GM18861 (cell line): ENCODE results near the gene WFDC1.

ENCODE experiments used
- ATAC-seq: cut with Tn5 transposase; IDR thresholded peaks from one replicate; pipeline ENCODE4 v1.9.1; 2021; ENCODE audit not compliant: unreplicated experiment

Gene WFDC1

GRCh38 chr16:84349862-84350684, 55.4 kb downstream of the WFDC1 start:
- no peak for ATAC-seq

GRCh38 chr16:84350685-84351400, 56.2 kb downstream of the WFDC1 start:
- no peak for ATAC-seq

- no peak for ATAC-seq
Measured at GRCh38 chr16:84351630-84352029, 57.0 kb downstream of the WFDC1 start.

GRCh38 chr16:84354306-84354705, 59.6 kb downstream of the WFDC1 start:
- no peak for ATAC-seq

DNA sequence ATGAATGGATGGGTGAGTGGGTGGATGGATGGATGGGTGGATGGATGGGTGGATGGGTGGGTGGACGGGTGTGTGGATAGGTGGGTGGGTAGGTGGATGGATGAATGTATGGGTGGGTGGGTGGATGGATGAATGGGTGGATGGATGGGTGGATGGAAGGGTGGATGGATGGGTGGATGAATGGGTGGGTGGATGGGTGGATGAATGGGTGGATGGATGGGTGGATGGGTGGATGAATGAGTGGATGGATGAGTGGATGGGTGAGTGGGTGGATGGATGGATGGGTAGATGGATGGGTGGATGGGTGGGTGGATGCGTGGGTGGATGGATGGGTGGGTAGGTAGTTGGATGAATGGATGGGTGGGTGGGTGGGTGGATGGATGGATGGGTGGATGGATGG, 60.5 kb downstream of the WFDC1 start:
- no peak for ATAC-seq

DNA sequence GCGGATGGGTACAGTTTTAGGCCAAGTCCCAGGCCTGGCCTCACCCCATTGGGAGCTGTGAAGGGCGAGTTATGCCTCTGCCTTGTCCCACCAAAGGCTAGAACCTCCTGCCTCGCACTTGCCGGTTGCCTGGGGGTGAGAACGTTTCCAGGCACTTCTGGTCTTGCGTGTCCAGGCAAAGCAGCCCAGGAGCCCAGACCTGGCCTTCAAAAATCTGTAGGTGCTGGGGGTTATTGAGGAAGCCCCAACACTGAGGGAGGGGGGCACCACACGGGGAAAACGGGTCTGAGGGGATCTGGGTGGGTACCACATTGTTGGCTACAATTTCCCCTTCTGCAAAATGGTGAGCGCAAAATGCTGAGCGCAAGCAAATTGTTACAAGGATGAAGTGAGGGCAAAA, 61.5 kb downstream of the WFDC1 start:
- ATAC-seq: no peak

- ATAC-seq: no peak
Measured at GRCh38 chr16:84356591-84357116, 62.0 kb downstream of the WFDC1 start.

DNA sequence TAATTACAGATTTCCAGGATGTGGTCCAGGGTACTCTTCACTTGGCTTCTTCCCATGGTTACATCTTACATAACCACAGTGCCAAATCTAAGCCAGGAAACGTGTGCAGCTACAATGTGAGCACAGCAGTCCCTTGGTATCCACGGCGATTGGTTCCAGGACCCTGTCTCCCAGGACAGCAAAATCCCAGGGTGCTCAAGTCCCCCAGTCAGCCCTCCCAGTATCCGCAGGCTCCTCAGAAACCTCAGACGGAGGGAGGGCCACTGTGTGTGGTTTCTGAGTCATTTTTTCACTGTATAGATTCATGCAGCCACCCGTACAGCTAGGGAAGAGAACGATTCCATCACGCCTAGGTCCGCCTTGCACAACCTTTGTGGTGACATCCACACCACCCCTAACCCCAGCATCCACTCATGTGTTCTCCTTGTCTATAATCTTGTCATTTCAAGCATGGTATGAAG, 62.5 kb downstream of the WFDC1 start:
- ATAC-seq: no peak

DNA sequence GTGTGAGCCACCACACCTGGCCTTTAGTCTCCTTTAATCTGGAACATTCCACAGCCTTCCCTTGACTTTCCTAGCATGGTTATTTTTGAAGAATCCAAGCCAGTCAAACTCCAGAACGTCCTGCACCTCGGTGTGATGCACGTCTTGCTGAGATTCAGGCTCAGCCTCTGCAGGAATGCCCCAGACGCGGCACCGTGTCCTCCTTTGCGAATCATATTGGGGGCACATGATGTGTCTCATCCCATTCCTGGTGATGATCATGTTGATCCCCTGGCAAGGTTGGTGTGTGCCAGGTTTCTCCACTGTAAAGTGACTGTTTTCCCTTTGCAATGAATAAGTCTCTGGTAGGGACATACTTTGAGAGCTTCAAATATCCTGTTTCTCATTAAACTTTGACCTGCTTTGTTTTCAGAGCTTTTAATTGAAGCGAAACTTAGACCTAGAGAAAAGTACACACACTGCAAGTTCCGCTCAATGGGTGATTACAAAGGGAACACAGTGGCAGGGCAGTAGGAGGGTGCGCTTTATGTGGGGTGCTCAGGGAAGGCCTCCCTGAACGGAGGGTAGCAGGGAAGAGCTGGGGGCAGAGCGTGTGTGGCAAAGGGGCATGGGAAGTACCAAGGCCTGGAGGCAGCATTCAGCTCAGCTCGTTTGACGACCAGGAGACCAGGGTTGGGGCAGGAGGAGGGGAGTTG, 64.1 kb downstream of the WFDC1 start:
- no peak for ATAC-seq

DNA sequence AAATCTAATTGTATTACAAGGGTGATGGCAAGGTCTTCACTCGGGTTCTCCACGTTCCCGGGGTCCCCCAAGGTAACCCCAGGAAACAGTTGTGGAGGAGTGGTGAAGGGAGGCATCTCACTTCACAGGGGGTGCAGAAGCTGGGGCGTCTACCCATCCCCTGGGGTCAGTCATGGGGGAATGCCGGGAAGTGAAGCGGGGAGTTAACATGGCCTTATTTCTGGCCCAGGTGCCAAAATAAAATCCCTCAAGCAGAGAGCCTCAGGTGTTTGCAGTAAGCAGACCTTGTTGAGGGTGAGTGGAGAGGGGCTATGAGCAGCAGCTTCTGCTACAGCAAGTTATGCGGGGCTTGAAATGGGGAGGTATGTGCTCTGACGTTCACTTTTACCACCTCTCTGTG, 64.6 kb downstream of the WFDC1 start:
- no peak for ATAC-seq

GRCh38 chr16:84360170-84360569, 65.5 kb downstream of the WFDC1 start:
- no peak for ATAC-seq

DNA sequence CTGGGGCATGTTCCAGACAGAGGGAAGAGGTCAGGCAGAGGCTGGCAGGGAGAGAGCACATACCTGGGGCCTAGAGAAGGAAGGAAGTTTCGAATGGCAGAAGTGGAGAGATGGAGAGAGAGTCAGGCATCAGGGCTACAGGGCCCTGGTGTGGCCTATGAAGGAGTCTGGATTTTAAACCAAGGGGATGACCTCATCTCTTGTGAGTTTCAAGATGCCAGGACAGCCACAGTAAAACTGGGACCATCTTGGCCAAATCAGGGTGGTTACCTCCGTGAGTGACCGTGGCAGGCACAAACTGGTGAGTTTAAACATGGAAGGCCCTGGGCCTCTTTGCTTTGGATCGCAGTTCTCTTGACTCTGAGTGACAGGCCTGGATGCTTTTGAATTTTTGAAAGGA, 66.1 kb downstream of the WFDC1 start:
- no peak for ATAC-seq

- no peak for ATAC-seq
Measured at GRCh38 chr16:84361546-84361945, 66.9 kb downstream of the WFDC1 start.

GRCh38 chr16:84362471-84362941, 67.8 kb downstream of the WFDC1 start:
- no peak for ATAC-seq

DNA sequence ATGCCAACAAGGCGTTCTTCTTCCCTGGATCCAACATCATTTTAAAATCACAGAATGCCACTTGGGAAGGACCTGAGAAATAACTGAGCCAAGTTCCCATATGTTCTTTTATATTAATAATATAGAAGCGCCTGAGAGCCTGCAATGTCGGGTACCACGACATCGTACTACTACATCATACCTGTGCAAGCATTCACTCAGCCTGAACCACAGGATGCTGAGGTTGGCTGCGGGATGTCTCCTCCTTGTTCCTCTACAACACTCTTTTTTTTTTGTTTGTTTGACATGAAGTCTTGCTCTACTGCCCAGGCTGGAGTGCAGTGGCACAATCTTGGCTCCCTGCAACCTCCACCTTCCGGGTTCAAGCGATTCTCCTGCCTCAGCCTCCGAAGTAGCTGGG, 71.5 kb downstream of the WFDC1 start:
- ATAC-seq: no peak

DNA sequence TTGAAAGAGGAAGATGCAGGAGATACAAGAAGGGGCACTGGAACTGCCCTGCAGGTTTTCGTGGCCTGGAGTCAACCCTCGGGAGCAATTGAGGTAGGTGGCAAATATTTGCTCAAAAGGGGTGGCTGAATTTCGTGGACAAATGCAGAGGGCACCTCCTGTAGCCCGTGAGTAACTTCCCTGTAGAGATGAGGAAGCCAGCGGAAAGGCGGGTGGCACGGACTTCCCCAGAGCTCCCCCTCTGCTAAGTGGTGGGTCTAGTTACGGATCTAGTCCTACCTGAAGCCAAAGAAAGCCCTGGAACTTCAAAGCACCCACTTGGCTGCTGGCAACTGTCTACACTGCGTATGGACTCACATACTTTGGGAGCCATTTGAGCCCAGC, 72.6 kb downstream of the WFDC1 start:
- no peak for ATAC-seq

DNA sequence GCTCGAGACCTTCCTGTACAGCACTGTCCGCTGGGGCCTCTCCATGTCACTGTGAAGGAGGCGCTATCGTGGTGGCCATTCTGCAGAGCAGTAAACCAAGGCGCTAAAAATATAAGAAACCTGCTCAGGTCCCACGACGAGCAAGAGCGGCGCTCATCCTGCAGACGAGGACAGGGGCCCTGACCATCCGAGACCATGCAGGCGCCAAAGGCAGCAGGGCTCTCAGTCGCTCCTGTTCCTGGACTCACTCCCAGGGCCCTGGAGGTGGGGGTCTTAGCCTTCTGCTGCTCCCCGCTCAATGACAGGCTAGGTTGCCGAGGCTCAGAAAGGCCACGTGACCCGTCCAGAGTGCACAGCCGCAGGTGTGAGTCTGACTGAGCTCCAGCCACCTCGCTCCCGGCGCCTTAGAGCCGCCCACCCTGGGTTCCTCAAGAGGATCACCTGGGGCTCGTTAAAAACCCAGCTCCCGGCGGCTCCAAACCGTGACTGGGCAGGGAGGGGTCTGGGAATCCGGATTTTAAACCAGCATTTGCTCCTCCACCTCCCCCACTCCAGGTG, 73.2 kb downstream of the WFDC1 start:
- no peak for ATAC-seq

- no peak for ATAC-seq
Measured at GRCh38 chr16:84368308-84368996, 73.8 kb downstream of the WFDC1 start, which contains the start of gene ATP2C2. TSS of gene ATP2C2 (plus strand) at chr16:84368538. CDS start at chr16:84368616, 78 bp downstream.

- no peak for ATAC-seq
Measured at GRCh38 chr16:84369105-84369504, 74.4 kb downstream of the WFDC1 start.

GRCh38 chr16:84369938-84370627, 75.4 kb downstream of the WFDC1 start:
- ATAC-seq: no peak
